ENCODE data around the gene FBH1.
"Not testable (repeated sequence)": the region's sequence is repeated elsewhere in the genome, so short reads cannot be mapped to it uniquely, and the experiment has no call there.

GRCh38 chr10:5866451-5867081 lies 23.5 kb upstream of the FBH1 start:
- TF ChIP-seq CTCF (IDR thresholded peaks at IDR 0.05 in 4 of 5, conservative IDR thresholded peaks at IDR 0.05 in 1 of 5); POLR2A (IDR thresholded peaks at IDR 0.05): not testable (repeated sequence)

Measured in gastrocnemius medialis (tissue), 4 donors.